ENCODE data around the gene MSI2. TPM values are rescaled to one million over a fixed set of nuclear protein-coding genes. Genes with fewer than 3 reads are reported as not detected.

Gene MSI2
- total and polyA plus RNA-seq, 2 donors (not counting 1 experiment from before 2014, with no cell fraction given), result 16.1 to 196 TPM

GRCh38 chr17:57556320-57556719 lies 300.0 kb downstream of the MSI2 start:
- no peak overlapping the region for H3K4me3 ChIP-seq (ENCODE audit: control extremely low read depth in 1 of 5, extremely low read depth in 1 of 5, insufficient read depth in 1 of 5, low read depth in 2 of 5, low read length in 4 of 5)
- no peaks in the 10 kb centered on the region for H3K27me3 ChIP-seq (replicated peaks in 1 of 4; ENCODE audit: control extremely low read depth in 1 of 4, control insufficient read depth in 3 of 4, insufficient read depth in 4 of 4, low read length in 3 of 4)
- Mint-ChIP-seq H3K4me1 (peaks cover 86% of the 10 kb centered on the region), H3K27me3 (no peaks in the 10 kb centered on the region), H3K9me3 (ENCODE audit: insufficient read depth) (no peaks in the 10 kb centered on the region), H3K4me3 (no peak overlapping the region), H3K27ac (no peak overlapping the region)
- no peak overlapping the region for H2AFZ ChIP-seq (ENCODE audit: insufficient read depth, low read depth, low read length, poor library complexity, severe bottlenecking)
- H3K4me2 ChIP-seq (replicated peaks; ENCODE audit: low read depth, low read length, poor library complexity, severe bottlenecking), result peak overlapping the region; percentile 59
- ATAC-seq (ENCODE audit: low read depth), result no peak
- WGBS (ENCODE audit: insufficient coverage), result 51% methylated on average over 3 of the region's 5 CpGs
- H3K4me1 ChIP-seq (ENCODE audit: control insufficient read depth in 2 of 2, insufficient read depth in 2 of 2, low read length in 2 of 2), result peaks cover 68 to 77% of the 10 kb centered on the region in 2 donors
- CTCF ChIA-PET, result interaction anchor here (0.6 to 1.4 kb wide), 4 partner anchors 42 to 313 kb away, joined by 3 to 6 read pairs (median 4); no protein-coding TSS in a partner anchor
- peaks cover 46% of the 10 kb centered on the region for H3K79me2 ChIP-seq (ENCODE audit: control insufficient read depth, insufficient read depth, low read length)
- no peaks in the 10 kb centered on the region for H3K36me3 ChIP-seq (replicated peaks in 1 of 2; ENCODE audit: control extremely low read depth in 1 of 2, control insufficient read depth in 1 of 2, extremely low read depth in 1 of 2, insufficient read depth in 2 of 2, low read length in 1 of 2)
- H3K9ac ChIP-seq (ENCODE audit: low read length), result no peak overlapping the region
- H3K27ac ChIP-seq (ENCODE audit: low read length in 2 of 2), result no peak overlapping the region
- POLR2A ChIA-PET, result interaction anchor here (0.6 to 1.0 kb wide), 2 partner anchors 19 to 43 kb away, joined by 3 to 6 read pairs; no protein-coding TSS in a partner anchor
- intact Hi-C loops (cut with micrococcal nuclease), result no loop called here
- TF ChIP-seq EZH2 (IDR thresholded peaks at IDR 0.05; ENCODE audit: borderline replicate concordance, insufficient read depth, low read depth, low read length, poor library complexity, severe bottlenecking) (no peak), CTCF (IDR thresholded peaks at IDR 0.05) (no peak)
- H3K9me3 ChIP-seq (ENCODE audit: control extremely low read depth in 1 of 3, control insufficient read depth in 2 of 3, insufficient read depth in 1 of 3, low read length in 2 of 3), result no peaks in the 10 kb centered on the region
- DNase-seq, result no peak
- no peaks in the 10 kb centered on the region for H4K20me1 ChIP-seq (ENCODE audit: control insufficient read depth, insufficient read depth, low read length, poor library complexity, severe bottlenecking)

- peak overlapping the region; percentile 15 for H3K27ac Mint-ChIP-seq
- Histone ChIP-seq H3K27ac (ENCODE audit: low read length in 2 of 2) (no peak overlapping the region), H2AFZ (ENCODE audit: insufficient read depth, low read depth, low read length, poor library complexity, severe bottlenecking) (no peak overlapping the region), H3K9ac (ENCODE audit: low read length) (no peak overlapping the region), H3K4me2 (replicated peaks; ENCODE audit: low read depth, low read length, poor library complexity, severe bottlenecking) (peak overlapping the region; percentile 59), H3K36me3 (replicated peaks in 1 of 2; ENCODE audit: control extremely low read depth in 1 of 2, control insufficient read depth in 1 of 2, extremely low read depth in 1 of 2, insufficient read depth in 2 of 2, low read length in 1 of 2) (no peaks in the 10 kb centered on the region), H3K9me3 (ENCODE audit: control extremely low read depth in 1 of 3, control insufficient read depth in 2 of 3, insufficient read depth in 1 of 3, low read length in 2 of 3) (no peaks in the 10 kb centered on the region), H3K79me2 (ENCODE audit: control insufficient read depth, insufficient read depth, low read length) (peaks cover 43% of the 10 kb centered on the region), H3K4me3 (ENCODE audit: control extremely low read depth in 1 of 5, extremely low read depth in 1 of 5, insufficient read depth in 1 of 5, low read depth in 2 of 5, low read length in 4 of 5) (no peak overlapping the region), H3K27me3 (replicated peaks in 1 of 4; ENCODE audit: control extremely low read depth in 1 of 4, control insufficient read depth in 3 of 4, insufficient read depth in 4 of 4, low read length in 3 of 4) (no peaks in the 10 kb centered on the region), H4K20me1 (ENCODE audit: control insufficient read depth, insufficient read depth, low read length, poor library complexity, severe bottlenecking) (no peaks in the 10 kb centered on the region), H3K4me1 (ENCODE audit: control insufficient read depth in 2 of 2, insufficient read depth in 2 of 2, low read length in 2 of 2) (peaks cover 63 to 71% of the 10 kb centered on the region in 2 donors)
- peak overlapping the region; percentile 68 for H3K4me3 Mint-ChIP-seq
- TF ChIP-seq EZH2 (IDR thresholded peaks at IDR 0.05; ENCODE audit: borderline replicate concordance, insufficient read depth, low read depth, low read length, poor library complexity, severe bottlenecking), result no peak
- no peak for TF ChIP-seq CTCF (IDR thresholded peaks at IDR 0.05)
- 83% methylated on average over 8 of the region's 8 CpGs for WGBS (ENCODE audit: insufficient coverage)
- no peaks in the 10 kb centered on the region for H3K9me3 Mint-ChIP-seq (ENCODE audit: insufficient read depth)
- ATAC-seq (ENCODE audit: low read depth) (no peak), DNase-seq (no peak)
- peaks cover 81% of the 10 kb centered on the region for H3K4me1 Mint-ChIP-seq
- intact Hi-C loops (cut with micrococcal nuclease), result no loop called here
- H3K27me3 Mint-ChIP-seq, result no peaks in the 10 kb centered on the region
- ChIA-PET CTCF (interaction anchor here (1.4 kb wide), 1 partner anchor 41 kb away, joined by 6 read pairs; no protein-coding TSS in a partner anchor), POLR2A (interaction anchor here (0.6 to 1.0 kb wide), 2 partner anchors 18 to 43 kb away, joined by 3 to 6 read pairs; no protein-coding TSS in a partner anchor)
These were observed 300.7 kb downstream of the MSI2 start for GRCh38 chr17:57556977-57557376.

All from B cell (primary cell).